Measurements from ENCODE around the gene FGF2.
"Not testable (repeated sequence)": the region's sequence is repeated elsewhere in the genome, so short reads cannot be mapped to it uniquely, and the experiment has no call there.

FGF2 gene

DNA sequence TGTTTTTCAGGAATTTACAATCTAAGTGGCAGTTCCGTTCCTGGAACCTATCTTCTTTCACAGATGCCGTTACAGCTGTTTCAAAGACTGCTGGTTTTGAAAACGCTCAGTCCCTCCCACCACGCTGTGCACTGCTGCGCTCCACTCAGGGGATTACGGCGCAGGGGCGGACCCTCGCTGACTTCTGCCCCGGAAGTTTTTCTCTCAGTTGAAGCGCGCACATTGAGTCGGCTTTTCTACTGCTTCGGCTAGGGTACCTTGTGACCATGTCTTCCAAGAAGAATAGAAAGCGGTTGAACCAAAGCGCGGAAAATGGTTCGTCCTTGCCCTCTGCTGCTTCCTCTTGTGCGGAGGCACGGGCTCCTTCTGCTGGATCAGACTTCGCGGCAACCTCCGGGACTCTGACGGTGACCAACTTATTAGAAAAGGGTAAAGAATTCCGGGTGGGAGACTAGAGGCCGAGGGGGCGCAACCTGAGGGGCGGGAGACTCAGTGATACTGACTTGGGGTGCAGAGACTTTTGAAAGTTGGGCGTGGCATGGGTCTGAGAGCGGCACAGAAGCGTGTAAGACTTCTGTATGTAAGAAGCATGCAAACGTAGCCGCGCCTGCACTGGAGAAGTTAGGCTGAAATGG lies 96.4 kb downstream of the FGF2 start:
- DNase-seq (ENCODE audit: low read depth in 2 of 2), result peak; percentile 69 to 80

DNA sequence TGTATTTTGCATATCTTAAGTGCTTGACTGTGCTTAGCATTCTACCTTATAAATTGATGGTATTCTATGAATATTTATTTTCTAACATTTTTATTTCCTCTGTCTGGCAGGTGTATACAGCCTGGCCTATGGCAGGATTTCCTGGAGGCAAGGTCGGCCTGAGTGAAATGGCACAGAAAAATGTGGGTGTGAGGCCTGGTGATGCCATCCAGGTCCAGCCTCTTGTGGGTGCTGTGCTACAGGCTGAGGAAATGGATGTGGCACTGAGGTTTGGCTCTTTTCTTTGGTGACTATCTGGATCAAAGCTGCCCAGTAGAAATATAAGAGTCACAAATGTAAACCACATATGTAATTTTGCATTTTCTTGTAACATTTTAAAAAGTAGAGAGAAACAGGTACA lies 102.3 kb downstream of the FGF2 start:
- no peak for DNase-seq (ENCODE audit: low read depth in 2 of 2)

DNA sequence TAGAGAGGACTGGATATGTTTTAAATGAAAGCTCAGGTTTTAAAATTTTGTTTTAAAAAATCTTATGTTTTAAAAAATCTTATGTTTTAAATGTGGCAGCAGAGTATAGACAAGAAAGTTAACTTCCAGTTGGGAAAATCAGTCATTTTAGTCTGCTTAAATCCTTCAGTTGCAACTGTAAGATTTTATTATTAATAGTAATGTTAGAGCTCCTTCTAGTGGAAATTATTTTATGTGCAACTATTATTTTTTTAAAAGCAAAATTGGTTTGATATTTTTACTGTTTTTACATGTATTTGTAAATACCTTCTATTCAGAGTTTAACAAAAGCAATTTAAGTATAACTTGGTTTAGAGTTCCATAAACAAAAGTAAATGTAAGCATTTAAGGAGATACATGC lies 104.2 kb downstream of the FGF2 start:
- DNase-seq (ENCODE audit: low read depth in 2 of 2), result no peak

DNA sequence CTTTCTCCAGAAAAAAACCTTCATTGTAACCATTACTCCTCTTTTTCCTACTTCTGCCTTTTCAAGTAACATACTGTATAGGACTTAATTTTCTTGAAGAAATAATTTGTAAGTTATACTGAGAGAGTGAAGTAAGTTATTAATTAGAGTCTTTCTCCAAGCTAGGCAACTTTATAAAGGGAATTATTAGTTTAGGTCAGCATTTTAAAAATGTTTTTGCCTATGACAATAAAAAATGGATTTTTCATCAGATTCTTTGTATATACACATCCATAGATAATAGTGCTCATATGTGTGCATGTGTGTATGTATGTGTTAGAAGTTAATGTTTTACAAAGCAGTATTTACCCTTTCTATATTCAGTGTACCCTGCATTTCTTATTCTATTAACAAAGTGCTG lies 106.1 kb downstream of the FGF2 start:
- no peak for DNase-seq (ENCODE audit: low read depth in 2 of 2)

DNA sequence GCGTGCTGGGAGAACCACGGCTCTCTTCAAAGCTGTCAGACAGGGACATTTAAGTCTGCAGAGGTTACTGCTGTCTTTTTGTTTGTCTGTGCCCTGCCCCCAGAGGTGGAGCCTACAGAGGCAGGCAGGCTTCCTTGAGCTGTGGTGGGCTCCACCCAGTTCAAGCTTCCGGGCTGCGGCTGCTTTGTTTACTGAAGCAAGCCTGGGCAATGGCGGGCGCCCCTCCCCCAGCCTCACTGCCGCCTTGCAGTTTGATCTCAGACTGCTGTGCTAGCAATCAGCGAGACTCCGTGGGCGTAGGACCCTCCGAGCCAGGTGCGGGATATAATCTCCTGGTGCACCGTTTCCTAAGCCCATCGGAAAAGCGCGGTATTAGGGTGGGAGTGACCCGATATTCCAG lies 118.5 kb downstream of the FGF2 start:
- DNase-seq (ENCODE audit: low read depth in 2 of 2), result not testable (repeated sequence)

DNA sequence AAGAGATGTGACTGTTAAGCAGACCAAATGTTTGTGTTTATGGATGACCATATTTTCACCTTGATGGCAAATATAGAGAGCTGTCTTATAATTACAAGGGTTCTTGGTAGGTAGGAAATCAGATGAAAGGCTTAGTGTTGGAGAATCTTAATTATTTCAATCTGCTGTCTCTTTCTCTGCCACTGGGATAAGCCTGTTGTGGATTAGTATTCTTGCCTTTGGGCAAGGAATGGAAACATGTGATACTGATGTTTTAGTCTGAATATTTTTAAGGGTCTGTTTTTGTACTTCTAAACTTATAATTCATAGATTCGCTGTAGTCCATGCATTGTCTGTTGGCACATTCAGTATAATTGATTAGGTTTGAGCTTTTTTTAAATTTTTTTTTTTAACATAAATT lies 119.5 kb downstream of the FGF2 start:
- no peak for DNase-seq (ENCODE audit: low read depth in 2 of 2)
